ENCODE measurements around the gene KLHL11.
"Not testable (repeated sequence)": the region's sequence is repeated elsewhere in the genome, so short reads cannot be mapped to it uniquely, and the experiment has no call there.

Gene KLHL11

GRCh38 chr17:41863074-41863848, 2.0 kb downstream of the KLHL11 start:
- DNase-seq (ENCODE audit: low read depth): no peak
- TF ChIP-seq, protein P1, sequence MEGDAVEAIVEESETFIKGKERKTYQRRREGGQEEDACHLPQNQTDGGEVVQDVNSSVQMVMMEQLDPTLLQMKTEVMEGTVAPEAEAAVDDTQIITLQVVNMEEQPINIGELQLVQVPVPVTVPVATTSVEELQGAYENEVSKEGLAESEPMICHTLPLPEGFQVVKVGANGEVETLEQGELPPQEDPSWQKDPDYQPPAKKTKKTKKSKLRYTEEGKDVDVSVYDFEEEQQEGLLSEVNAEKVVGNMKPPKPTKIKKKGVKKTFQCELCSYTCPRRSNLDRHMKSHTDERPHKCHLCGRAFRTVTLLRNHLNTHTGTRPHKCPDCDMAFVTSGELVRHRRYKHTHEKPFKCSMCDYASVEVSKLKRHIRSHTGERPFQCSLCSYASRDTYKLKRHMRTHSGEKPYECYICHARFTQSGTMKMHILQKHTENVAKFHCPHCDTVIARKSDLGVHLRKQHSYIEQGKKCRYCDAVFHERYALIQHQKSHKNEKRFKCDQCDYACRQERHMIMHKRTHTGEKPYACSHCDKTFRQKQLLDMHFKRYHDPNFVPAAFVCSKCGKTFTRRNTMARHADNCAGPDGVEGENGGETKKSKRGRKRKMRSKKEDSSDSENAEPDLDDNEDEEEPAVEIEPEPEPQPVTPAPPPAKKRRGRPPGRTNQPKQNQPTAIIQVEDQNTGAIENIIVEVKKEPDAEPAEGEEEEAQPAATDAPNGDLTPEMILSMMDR (IDR thresholded peaks at IDR 0.05; ENCODE audit: low read depth, low read length, missing control alignments): no peak
- H3K4me3 ChIP-seq (ENCODE audit: low read depth, low read length): peak overlapping the region; percentile 92; the same call in 1 of the 2 replicates

DNA sequence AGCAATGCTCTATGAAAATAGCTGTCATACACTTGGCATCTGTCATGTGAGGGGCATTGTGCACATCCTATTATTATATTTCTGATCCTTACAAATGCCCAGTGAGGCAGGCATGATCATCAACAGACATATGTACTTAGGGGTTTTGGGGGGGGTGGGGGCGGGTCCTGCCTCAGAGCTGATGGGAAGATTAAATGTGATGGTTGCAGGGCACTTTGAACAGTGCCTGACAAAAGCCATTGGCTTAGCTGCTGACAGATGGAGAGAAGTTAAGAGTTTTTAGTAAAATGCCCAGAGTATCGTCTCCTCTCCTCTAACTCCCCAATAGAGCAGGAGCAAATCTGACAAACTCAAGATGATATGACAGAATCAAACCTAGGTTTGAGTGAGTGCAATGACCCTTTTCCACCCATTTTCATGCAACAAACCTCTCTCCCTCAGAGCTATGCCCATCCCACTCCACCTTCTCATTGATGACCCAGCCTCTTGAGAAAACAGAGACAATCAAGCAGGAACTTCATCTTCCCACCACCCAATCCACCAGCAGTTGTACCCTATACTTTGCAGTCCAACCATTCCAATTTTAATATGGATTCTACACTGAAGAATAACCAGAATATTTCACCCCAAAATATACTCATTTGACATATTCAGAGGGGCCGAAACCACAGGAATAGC, 4.8 kb downstream of the KLHL11 start:
- DNase-seq (ENCODE audit: low read depth): no peak
- H3K4me3 ChIP-seq (ENCODE audit: low read depth, low read length): no peak overlapping the region
- TF ChIP-seq, protein P1 (IDR thresholded peaks at IDR 0.05; ENCODE audit: low read depth, low read length, missing control alignments): no peak

GRCh38 chr17:41851382-41851781, 13.8 kb downstream of the KLHL11 start:
- H3K4me3 ChIP-seq (ENCODE audit: low read depth, low read length); DNase-seq (ENCODE audit: low read depth): not testable (repeated sequence)

DNA sequence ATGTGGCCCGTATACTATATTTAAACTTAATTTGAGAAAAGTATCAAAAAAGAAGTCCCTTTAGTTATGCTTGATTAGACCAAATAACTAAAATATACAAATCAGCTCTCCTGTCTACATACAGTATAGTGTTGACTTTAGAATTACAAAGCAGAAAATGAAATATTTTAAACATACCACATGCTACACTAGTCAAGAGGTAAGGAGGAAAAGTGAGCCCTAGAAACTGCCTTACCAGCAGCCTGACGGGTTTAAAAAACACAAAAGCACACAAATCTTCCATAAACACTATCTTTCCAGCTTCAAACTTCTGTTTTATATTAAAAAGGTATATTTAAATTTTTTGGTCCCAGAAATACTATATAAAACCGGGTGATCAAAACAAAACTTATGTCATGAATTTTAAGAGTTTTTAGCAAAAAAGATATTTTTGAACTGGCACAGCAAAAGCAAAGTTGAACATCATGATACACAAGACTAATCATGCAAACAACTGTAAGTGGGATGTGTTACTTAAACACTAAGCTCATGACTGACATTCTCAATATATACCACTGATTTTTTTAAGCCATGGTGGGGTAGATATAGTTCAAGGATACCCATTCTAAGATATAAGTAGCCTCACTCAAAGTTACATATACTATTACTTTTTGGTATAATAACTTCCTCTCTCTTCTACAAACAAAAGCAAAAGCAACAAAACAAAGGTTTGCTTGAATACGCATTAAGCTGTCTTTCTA, 15.8 kb downstream of the KLHL11 start:
- no peak overlapping the region for H3K4me3 ChIP-seq (ENCODE audit: low read depth, low read length)
- TF ChIP-seq, protein P1 (IDR thresholded peaks at IDR 0.05; ENCODE audit: low read depth, low read length, missing control alignments): no peak

GRCh38 chr17:41848788-41849187, 16.4 kb downstream of the KLHL11 start:
- TF ChIP-seq, protein P1 (IDR thresholded peaks at IDR 0.05; ENCODE audit: low read depth, low read length, missing control alignments): no peak
- no peak for DNase-seq (ENCODE audit: low read depth)
- no peak overlapping the region for H3K4me3 ChIP-seq (ENCODE audit: low read depth, low read length)

More for the DNA sequence above, 15.8 kb downstream of the KLHL11 start:
- DNase-seq (ENCODE audit: low read depth): no peak

DNA sequence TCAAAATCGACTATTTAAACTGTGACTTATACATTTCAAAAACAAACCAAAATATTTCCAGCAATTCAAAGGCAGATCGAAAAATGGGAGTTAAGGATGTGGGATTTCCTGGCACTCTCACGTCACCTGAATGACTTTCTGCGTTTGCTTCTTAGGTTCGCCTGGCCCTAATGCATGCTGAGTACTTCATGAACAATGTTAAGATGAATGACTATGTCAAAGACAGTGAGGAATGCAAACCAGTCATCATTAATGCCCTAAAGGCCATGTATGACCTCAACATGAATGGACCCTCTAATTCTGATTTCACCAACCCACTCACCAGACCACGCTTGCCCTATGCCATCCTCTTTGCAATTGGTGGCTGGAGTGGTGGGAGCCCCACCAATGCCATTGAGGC, 20.3 kb downstream of the KLHL11 start:
- DNase-seq (ENCODE audit: low read depth): no peak
- TF ChIP-seq, protein P1 (IDR thresholded peaks at IDR 0.05; ENCODE audit: low read depth, low read length, missing control alignments): no peak
- no peak overlapping the region for H3K4me3 ChIP-seq (ENCODE audit: low read depth, low read length)

GRCh38 chr17:41840781-41841180, 24.4 kb downstream of the KLHL11 start:
- DNase-seq (ENCODE audit: low read depth); H3K4me3 ChIP-seq (ENCODE audit: low read depth, low read length): not testable (repeated sequence)

- DNase-seq (ENCODE audit: low read depth); H3K4me3 ChIP-seq (ENCODE audit: low read depth, low read length): not testable (repeated sequence)
These were observed 25.8 kb downstream of the KLHL11 start for GRCh38 chr17:41839448-41839847.
